Ramos (cell line): ENCODE results near the gene ALKBH1.

Experiments used
- in situ Hi-C: fragments of 300-500 bp; cut with MboI; formaldehyde crosslinking; loops from one replicate; pipeline ENCODE4 v1.14.3; 2022; ENCODE audit warnings: low sequenced_read_pairs; ENCODE audit not compliant: unreplicated experiment

Gene ALKBH1

DNA sequence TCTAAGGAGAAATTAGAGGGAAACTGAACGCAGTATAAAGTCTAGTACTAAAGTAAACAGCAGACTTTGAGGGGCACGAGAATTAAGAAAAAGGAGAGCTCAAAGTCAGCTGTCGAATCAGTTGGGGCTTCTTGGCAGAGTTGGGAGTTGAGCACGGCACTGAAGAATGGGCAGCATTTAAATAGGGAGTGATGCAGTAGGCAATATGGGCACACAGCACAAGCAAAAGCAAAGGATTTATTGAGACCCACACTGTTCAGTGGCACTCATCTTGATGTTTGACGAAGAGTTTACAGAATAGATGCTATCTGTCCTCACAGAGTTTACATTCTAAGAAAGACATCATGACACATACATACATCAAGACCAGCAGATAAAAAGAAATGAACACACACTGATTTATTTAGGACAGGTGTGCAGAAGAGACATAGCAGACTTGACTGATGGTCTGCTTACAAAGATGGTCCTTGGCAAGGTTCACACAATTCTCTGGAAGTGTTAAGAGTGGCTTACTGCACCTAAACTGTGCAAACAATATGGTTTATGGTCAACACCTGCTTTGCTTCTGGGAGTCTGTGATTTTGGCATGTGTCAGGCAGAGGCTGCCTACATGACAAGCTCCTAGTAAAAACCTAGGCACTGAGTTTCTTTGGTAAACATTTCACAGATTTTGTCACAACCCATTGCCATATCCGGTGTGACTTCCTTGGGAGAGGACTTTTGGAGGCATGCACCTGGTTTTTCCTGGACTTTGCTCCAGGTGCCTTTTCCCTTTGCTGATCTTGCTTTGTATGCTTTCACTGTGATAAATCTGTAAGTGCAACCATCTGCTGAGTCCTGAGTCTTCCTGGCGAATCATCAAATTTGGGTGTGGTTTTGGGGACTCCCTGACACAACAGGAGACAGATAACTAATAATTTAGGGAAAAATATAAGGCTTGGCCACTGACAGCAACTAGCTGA lies 26.3 kb downstream of the ALKBH1 start:
- in situ Hi-C loops = no loop called here

- in situ Hi-C loops = loop anchor here (25.0 kb wide), 1 partner anchor 912 kb away; no protein-coding TSS in a partner anchor
Observed at GRCh38 chr14:77674931-77675330, 32.9 kb downstream of the ALKBH1 start.

- in situ Hi-C loops = loop anchor here (25.0 kb wide), 1 partner anchor 914 kb away; no protein-coding TSS in a partner anchor
Observed at GRCh38 chr14:77673193-77673592, 34.6 kb downstream of the ALKBH1 start.

GRCh38 chr14:77667331-77667730 lies 40.5 kb downstream of the ALKBH1 start:
- in situ Hi-C loops = loop anchor here (25.0 kb wide), 1 partner anchor 920 kb away; no protein-coding TSS in a partner anchor

- in situ Hi-C loops = loop anchor here (25.0 kb wide), 1 partner anchor 924 kb away; no protein-coding TSS in a partner anchor
Observed at GRCh38 chr14:77663293-77663692, 44.5 kb downstream of the ALKBH1 start.

DNA sequence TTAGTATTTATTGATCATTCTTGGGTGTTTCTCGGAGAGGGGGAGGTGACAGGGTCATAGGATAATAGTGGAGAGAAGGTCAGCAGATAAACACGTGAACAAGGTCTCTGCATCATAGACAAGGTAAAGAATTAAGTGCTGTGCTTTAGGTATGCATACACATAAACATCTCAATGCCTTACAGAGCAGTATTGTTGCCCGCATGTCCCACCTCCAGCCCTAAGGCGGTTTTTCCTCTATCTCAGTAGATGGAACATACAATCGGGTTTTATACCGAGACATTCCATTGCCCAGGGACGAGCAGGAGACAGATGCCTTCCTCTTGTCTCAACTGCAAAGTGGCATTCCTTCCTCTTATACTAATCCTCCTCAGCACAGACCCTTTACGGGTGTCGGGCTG lies 46.3 kb downstream of the ALKBH1 start:
- in situ Hi-C loops = loop anchor here (25.0 kb wide), 1 partner anchor 926 kb away; no protein-coding TSS in a partner anchor

- in situ Hi-C loops = loop anchor here (25.0 kb wide), 1 partner anchor 927 kb away; no protein-coding TSS in a partner anchor
Observed at GRCh38 chr14:77660754-77661153, 47.1 kb downstream of the ALKBH1 start.

- in situ Hi-C loops = loop anchor here (25.0 kb wide), 1 partner anchor 927 kb away; no protein-coding TSS in a partner anchor
Observed at GRCh38 chr14:77659831-77660230, 48.0 kb downstream of the ALKBH1 start.

DNA sequence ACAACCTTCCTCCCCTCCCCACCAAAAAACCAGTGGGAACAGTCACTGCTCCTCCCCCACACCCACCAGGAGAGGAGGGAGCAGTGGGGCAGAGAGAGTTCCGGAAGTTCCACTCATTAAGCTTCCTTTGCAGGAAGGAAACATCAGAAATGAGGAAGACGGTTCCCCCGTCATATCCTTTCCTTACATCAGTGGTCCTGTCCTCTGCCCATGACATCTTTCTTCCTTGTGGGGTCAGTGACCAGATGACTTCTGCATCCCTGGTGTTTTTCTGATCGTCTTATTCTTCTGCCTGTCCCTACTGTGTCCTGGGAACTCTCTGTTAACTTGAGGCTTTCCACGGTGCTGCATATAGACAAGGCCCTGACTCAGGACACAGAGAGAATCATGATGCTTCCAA lies 50.5 kb downstream of the ALKBH1 start:
- in situ Hi-C loops = loop anchor here (25.0 kb wide), 1 partner anchor 930 kb away; no protein-coding TSS in a partner anchor

GRCh38 chr14:77654001-77654441 lies 53.8 kb downstream of the ALKBH1 start:
- in situ Hi-C loops = loop anchor here (25.0 kb wide), 1 partner anchor 933 kb away; no protein-coding TSS in a partner anchor

DNA sequence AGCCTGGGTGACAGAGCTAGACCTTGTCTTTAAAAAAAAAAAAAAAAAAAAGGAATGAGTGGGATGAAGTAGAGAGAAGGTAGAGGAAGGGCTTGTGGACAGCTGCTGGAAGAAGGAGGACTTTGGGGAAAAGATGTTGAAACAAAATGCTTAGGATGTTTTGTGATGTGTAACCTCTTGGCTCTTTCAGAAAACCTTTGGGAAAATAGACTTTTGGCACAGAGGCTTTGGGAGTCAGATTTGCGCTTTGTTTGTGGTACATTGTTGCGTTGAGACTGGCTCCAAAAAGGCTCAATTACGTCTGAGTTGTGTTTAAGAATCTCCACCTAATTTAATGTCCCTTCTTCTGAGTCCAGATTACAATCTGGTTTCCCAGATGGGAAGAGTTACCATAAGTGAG lies 58.5 kb downstream of the ALKBH1 start:
- in situ Hi-C loops = no loop called here

DNA sequence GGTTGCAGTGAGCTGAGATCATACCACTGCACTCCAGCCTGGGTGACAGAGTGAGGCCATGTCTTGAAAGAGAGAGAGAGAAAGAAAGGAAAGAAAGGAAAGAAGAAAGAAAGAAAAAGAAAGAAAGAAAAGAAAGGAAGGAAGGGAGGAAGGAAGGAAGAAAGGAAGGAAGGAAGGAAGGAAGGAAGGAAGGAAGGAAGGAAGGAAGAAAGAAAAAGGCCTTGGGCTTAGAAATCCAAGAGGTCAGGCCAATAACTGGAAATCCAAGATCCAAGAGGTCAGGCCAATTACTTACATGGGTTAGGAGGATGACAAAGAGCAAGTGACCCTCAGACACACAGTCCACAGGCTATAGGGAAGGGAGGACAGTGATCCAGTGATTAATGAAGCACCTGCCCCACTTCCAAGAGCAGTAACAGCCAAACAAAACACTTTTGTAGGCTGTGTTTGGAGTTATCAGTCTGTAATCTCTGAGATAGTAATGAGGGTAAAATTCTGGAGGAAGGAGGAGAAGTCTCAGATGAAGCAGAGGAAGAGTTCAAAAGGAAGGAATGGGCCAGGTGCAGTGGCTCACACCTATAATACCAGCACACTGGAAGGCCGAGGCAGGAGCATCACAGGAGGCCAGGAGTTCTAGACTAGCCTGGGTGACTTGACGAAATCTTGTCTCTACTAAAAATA lies 59.2 kb downstream of the ALKBH1 start:
- in situ Hi-C loops = no loop called here

DNA sequence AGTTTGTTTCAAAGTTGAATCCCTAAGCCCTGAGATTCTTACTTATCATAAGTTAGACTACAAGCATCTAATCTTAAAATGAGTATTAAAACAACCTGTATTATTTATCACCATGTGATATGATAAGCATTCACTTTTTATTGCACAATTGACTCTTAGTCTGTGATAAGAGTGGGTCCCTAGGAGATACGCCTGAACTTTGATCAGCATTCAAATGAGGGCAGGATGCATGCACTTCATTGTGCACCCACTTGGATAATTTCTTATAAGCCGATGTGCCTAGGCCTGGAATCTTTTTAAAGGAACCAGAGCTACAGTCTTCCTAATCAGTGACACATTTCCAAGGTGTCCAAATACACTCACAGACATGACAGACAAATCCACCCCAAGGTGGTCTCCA lies 60.0 kb downstream of the ALKBH1 start:
- in situ Hi-C loops = no loop called here

DNA sequence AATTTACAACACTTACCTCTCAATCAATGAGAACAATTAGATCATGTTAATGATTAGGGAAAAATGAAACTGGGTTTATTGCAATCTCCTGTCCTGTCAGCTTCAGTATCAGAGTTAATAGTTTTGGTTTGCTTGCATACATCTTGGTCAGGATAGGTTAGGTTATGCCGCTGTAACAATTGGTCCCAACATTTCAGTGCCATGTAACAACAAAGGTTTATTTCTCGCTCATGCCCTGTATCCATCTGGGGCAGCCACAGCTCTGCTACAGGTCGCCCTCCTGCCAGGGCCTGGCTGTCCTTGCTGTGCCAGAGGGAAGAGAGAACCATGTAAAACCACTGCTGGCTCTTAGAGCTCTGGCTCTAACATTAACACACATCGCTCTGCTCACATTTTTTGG lies 60.9 kb downstream of the ALKBH1 start:
- in situ Hi-C loops = no loop called here

DNA sequence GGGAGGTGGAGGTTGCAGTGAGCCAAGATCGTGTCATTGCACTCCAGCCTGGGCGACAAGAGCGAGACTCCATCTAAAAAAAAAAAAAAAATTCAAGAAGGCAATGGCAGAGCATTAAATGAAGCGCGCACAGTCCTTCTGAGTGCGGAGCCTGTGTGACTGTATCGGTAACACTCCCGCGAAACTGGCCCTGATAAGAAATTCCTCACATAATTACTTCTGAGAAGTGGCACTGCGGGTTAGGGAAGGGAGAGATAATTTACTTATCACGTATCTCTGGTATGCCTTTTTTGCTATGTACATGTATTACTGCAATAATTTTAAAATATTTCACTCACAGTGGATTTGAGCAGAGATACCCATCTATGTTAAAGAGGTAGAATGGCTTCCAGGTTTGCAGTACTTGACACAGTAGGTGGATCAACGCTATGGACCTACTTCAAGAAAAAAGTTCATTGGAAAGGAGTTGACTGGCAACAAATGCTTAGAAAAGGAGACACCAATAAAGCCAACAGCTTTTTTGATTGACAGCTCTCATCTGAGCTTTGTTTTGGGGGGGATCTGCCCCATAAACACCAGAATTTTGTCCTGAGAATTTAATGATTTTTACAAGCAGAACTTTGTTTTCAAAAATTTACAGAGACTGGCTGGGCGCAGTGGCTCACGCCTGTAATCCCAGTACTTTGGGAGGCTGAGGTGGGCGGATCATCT lies 62.1 kb downstream of the ALKBH1 start:
- in situ Hi-C loops = no loop called here

DNA sequence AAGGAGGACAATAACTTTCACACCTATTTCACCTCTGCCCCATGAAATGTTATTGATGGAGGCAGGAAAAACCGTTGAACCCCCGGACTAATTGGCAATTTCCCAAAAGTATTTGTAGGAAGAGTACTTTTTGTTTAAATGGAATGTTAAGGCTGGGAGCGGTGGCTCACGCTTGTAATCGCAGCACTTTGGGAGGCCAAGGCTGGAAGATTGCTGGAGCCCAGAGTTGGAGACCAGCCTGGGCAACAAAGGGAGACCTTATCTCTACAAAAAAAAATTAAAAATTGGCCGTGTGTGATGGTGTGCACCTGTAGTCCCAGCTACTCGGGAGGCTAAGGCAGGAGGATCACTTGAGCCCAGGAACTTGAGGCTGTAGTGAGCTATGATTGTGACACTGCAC lies 65.4 kb downstream of the ALKBH1 start:
- in situ Hi-C loops = no loop called here

DNA sequence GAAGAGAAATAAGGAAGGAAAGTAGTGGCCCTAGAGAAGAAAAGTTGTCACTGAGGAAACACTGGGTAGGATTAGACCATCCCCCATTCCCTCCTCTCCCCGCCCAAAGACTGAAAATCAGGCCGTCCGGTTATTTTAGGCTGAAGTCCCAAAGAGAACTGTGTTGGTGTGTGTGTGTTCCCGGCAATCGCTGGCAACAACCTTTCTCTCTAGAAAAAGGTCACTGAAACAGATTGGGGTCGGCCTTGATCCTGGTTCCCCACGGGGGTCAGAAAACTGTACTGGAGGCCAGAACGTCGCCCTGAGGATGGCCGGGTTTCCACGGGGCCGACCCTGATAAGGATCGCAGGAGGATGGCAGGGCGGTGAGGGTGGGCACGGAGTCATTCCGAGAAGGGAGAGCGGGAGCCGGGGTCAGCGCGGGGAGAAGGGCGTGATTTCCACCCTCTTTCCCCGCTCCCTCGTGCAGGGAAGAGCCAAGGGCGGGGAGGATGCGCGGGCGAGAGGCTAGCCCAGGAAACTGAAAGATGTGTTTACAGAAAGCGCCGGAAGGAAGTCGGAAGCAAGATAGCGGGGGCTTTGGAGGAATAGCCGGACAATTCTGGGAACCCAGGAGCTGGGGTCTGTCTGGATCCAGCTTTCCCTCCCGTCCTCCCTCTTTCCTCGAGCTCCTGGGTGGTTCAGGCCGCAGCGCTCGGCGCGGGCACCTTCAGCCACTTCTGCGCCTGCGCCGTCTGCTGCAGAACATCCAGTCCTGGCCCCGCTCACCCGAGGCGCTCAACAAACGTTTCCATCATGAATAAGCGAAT lies 66.1 kb downstream of the ALKBH1 start:
- in situ Hi-C loops = no loop called here

GRCh38 chr14:77640756-77641533 lies 66.9 kb downstream of the ALKBH1 start:
- in situ Hi-C loops = no loop called here

GRCh38 chr14:77638771-77639171 lies 69.1 kb downstream of the ALKBH1 start:
- in situ Hi-C loops = no loop called here
